Daoy (cell line): Measurements from ENCODE around the gene PROCR. TPM values are rescaled to one million over a fixed set of nuclear protein-coding genes. Genes with fewer than 3 reads are reported as not detected.
"Not testable (repeated sequence)": the region's sequence is repeated elsewhere in the genome, so short reads cannot be mapped to it uniquely, and the experiment has no call there.

Experiments
- DNase-seq: peaks from one replicate; pipeline ENCODE4 v3.0.0-alpha.2; 2015; ENCODE audit warnings: low read depth
- total RNA-seq: library from RNA; depleted of rRNA; stranded (reverse); fragments of >200 nt; shearing (Covaris generic); gene quantifications from 2 replicates; pipeline ENCODE4 v1.2.3, GENCODE V29; 2014

PROCR gene
- total RNA-seq, 1 experiment from 2014 or later, result 21.8 TPM

GRCh38 chr20:35165221-35166185 is 6.4 kb upstream of the PROCR start:
- no peak for DNase-seq

GRCh38 chr20:35166242-35166830 is 5.5 kb upstream of the PROCR start:
- no peak for DNase-seq

GRCh38 chr20:35167787-35168186 is 4.1 kb upstream of the PROCR start:
- DNase-seq, result no peak

GRCh38 chr20:35168701-35169409 is 3.0 kb upstream of the PROCR start:
- not testable (repeated sequence) for DNase-seq

GRCh38 chr20:35171438-35171752 is 477 bp upstream of the PROCR start:
- no peak for DNase-seq

GRCh38 chr20:35172434-35172806 is 548 bp downstream of the PROCR start:
- DNase-seq, result no peak

GRCh38 chr20:35173576-35174192 is 1.8 kb downstream of the PROCR start:
- no peak for DNase-seq

- no peak for DNase-seq
These were observed 2.8 kb downstream of the PROCR start for GRCh38 chr20:35174458-35175216.

- no peak for DNase-seq
These were observed 4.3 kb downstream of the PROCR start for GRCh38 chr20:35176132-35176531.

GRCh38 chr20:35179292-35180212 is 7.7 kb downstream of the PROCR start:
- DNase-seq, result no peak

- DNase-seq, result no peak
These were observed 8.4 kb downstream of the PROCR start for GRCh38 chr20:35180266-35180665.

- DNase-seq, result no peak
These were observed 9.9 kb downstream of the PROCR start for GRCh38 chr20:35181731-35182130.

- DNase-seq, result not testable (repeated sequence)
These were observed 14.9 kb downstream of the PROCR start for GRCh38 chr20:35186691-35187289.

GRCh38 chr20:35187584-35188190 is 15.8 kb downstream of the PROCR start:
- no peak for DNase-seq

- DNase-seq, result not testable (repeated sequence)
These were observed 17.4 kb downstream of the PROCR start for GRCh38 chr20:35189223-35189622.

GRCh38 chr20:35190556-35190955 is 18.7 kb downstream of the PROCR start:
- no peak for DNase-seq

- DNase-seq, result no peak
These were observed 19.7 kb downstream of the PROCR start for GRCh38 chr20:35191419-35192117.

- no peak for DNase-seq
These were observed 20.4 kb downstream of the PROCR start for GRCh38 chr20:35192118-35192872.
